Measurements from ENCODE around the gene SMARCC2.

Gene SMARCC2

DNA sequence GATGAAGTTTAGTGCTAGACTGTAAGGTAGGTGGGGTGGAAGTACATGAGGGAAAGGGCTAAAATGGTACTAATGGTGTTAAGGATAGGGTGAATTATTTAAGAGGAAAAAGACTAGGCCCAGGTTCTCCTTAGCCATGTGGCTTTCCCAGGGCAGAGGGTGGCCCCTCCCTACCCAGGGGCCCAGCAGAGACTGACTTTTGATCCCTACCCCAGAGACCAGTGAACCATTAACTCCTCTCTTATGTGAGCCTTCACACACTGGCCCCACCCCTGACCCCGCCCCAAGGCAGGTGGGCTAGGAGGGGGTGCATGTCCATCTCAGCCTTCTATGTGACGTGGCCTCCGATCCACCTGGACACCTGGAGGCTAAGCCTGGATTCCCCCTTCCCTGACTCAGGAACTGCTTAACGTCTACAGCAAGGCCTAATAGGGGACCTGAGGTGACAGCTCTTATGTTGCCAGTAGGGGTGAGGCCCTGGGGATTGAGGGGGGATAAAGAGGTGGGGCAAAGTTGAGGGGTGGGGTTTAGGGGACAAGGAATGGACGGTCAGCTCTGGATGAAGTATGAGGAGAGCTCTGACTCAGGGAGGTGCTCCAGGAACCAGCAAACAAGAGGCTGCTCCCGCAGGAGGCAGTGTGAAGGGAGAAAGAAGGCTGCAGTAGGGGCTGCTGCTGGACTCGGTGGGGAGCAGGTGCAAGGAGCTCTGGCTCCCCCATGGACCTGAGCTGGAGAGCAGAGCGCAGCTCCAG lies 41.3 kb upstream of the SMARCC2 start:
- no peak for DNase-seq (ENCODE audit: extremely low spot score)
- POLR2A ChIA-PET, result interaction anchor here (0.6 to 1.2 kb wide), 2 partner anchors 9 to 16 kb away, joined by 3 read pairs; partner anchors contain the start of gene RNF41
- CTCF ChIA-PET, result interaction anchor here (1.3 to 4.5 kb wide), 3 partner anchors 8 to 41 kb away, joined by 3 to 24 read pairs (median 4); partner anchors contain the start of genes ANKRD52, RNF41 and SMARCC2
- TF ChIP-seq, protein P1, sequence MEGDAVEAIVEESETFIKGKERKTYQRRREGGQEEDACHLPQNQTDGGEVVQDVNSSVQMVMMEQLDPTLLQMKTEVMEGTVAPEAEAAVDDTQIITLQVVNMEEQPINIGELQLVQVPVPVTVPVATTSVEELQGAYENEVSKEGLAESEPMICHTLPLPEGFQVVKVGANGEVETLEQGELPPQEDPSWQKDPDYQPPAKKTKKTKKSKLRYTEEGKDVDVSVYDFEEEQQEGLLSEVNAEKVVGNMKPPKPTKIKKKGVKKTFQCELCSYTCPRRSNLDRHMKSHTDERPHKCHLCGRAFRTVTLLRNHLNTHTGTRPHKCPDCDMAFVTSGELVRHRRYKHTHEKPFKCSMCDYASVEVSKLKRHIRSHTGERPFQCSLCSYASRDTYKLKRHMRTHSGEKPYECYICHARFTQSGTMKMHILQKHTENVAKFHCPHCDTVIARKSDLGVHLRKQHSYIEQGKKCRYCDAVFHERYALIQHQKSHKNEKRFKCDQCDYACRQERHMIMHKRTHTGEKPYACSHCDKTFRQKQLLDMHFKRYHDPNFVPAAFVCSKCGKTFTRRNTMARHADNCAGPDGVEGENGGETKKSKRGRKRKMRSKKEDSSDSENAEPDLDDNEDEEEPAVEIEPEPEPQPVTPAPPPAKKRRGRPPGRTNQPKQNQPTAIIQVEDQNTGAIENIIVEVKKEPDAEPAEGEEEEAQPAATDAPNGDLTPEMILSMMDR (IDR thresholded peaks at IDR 0.05; ENCODE audit: control extremely low read depth, extremely low read depth, low read depth, missing control alignments), result no peak

DNA sequence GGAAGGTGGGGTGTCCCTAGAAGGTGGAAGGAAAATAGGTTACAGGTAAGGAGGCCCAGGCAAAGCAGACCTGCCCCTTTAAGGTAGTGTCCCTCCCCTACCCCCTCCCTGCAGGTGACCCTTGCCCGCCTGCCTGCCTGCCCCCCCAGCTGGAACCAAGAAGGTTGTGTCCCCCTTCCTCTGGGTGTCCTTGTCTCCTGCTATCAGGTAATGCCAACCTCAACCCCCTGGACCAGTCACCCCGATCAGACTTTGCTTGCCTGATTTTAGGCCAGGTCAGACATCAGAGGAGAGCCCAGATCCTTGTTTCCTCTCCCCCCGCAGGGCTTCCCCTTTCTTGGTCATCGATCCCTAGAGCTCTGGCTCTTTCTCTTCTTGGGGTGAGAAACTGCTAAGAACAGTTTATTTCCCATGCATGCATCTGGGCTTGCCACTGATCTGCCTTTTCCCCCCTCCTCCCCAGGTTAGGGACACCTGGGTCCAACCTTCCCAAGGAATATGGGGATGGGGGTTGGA lies 40.7 kb upstream of the SMARCC2 start, which contains the start of gene SLC39A5:
SLC39A5 (plus strand) TSS at position 136 of the 516 bp plus-strand sequence. CDS start 1,224 bp downstream, outside the sequence.
- CTCF ChIA-PET, result interaction anchor here (1.3 kb wide), 1 partner anchor 28 kb away, joined by 3 read pairs; the partner anchor contains the start of gene ANKRD52
- TF ChIP-seq, protein P1 (IDR thresholded peaks at IDR 0.05; ENCODE audit: control extremely low read depth, extremely low read depth, low read depth, missing control alignments), result no peak
- POLR2A ChIA-PET, result interaction anchor here (0.6 to 1.2 kb wide), 2 partner anchors 8 to 16 kb away, joined by 3 read pairs; partner anchors contain the start of gene RNF41
- DNase-seq (ENCODE audit: extremely low spot score), result no peak

DNA sequence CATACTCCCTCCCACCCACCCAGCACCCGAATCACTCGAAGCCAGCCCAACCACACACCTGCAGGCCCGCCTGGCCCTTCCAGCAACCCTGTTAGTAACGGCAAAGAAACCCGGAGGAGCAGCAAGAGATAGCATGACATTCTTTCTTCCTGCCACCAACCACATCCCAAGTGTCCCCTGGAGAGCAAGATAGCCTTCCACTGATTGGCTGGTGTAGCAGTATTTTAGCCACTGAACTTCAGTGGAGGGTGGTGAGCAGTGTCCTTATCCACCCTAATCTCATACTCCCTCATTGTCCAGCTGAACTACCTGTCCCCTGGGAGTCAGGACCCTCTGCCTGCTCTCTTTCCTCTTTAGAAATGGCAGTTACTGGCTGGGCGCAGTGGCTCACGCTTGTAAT lies 39.8 kb upstream of the SMARCC2 start:
- POLR2A ChIA-PET, result no interaction called here

DNA sequence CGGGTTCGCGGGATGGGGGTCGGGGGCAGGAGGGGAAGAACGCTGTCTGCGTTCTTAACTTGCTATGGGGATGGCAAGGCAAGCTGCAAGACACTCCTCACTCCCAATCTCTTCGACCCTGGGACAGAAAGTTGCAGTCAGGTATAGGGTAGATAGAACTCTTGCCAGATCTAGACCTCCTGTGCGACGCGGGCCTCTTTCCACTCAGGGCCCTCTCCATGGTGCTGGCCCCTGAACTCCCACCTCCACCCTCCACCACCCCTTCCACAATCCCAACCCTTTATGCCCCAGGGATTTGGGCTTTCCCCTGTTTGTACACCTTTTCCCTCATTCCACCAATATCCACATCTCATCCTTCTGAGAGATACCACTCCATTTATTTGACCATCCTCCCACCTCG lies 35.7 kb upstream of the SMARCC2 start:
- DNase-seq (ENCODE audit: extremely low spot score), result no peak

More for the DNA sequence above, 39.8 kb upstream of the SMARCC2 start:
- TF ChIP-seq, protein P1 (IDR thresholded peaks at IDR 0.05; ENCODE audit: control extremely low read depth, extremely low read depth, low read depth, missing control alignments), result no peak
- CTCF ChIA-PET, result interaction anchor here (2.6 kb wide), 1 partner anchor 39 kb away, joined by 10 read pairs; the partner anchor contains the start of gene SMARCC2
- DNase-seq (ENCODE audit: extremely low spot score), result no peak

DNA sequence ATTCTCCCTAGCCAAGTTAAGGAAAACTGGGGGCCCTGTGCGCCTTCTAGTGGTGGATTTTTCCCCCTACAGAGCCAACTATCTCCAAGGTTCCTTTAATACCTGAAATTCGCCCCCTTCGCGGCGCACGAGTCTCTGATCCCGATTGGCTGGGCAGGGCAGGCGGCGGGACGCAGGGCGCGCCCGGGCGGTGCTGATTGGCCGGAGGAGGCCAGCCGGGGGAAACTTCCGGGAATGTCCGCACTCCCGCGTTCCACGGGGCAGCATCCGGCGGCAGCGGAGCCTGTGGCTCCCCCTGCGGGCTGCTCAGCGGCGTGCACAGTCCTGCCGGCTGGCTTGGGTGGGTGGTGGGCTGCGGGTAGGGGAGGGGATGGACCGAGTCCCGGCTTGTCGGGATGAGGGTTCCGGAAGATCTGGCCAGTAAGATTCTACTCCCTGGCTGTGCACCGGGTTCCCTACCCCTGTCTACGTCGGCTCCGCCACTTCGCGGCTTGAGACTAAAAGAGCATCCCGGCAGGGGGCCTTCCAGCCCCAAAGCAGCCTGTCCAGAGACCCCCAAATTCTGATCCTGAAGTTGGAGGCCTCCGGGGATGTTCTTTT lies 34.9 kb upstream of the SMARCC2 start, which contains the start of gene NABP2:
NABP2 (plus strand) TSS at position 241 of the 600 bp plus-strand sequence. CDS start 515 bp downstream, outside the sequence.
- TF ChIP-seq, protein P1 (IDR thresholded peaks at IDR 0.05; ENCODE audit: control extremely low read depth, extremely low read depth, low read depth, missing control alignments), result peak; percentile 90
- ChIA-PET POLR2A (no interaction called here), CTCF (interaction anchor here (2.1 to 2.9 kb wide), 3 partner anchors 17 to 104 kb away, joined by 7 to 34 read pairs (median 9); partner anchors contain the start of gene SMARCC2)
- peak; percentile 99 for DNase-seq (ENCODE audit: extremely low spot score)

More for the DNA sequence above, 35.7 kb upstream of the SMARCC2 start:
- TF ChIP-seq, protein P1 (IDR thresholded peaks at IDR 0.05; ENCODE audit: control extremely low read depth, extremely low read depth, low read depth, missing control alignments), result no peak
- ChIA-PET CTCF (interaction anchor here (1.1 to 2.1 kb wide), 4 partner anchors 18 to 35 kb away, joined by 3 to 7 read pairs (median 6); partner anchors contain the start of genes ANKRD52 and SMARCC2), POLR2A (no interaction called here)

DNA sequence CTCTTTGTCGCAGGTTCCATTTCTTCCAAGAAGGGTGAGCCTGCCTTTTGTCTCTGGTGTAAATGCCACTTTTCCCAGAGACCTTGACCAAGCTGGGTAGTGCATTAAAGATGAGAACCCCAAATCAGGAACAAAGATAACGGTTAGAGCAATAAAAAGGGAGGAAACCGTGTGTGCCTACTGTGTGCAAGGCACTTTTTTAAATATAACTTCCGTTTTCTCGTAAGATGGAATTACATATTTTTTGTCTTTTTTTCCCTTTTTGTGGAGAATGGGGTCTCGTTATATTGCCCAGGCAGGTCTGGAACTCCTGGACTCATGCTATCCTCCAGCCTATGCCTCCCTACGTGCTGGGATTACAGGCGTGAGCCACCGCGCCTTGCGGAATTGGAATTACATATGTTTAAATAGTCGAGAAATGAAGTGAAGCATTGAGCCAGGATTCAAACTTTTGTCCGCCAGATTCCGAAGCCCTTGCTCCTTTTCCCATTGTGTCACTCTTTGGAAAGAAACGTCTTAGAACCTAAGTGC lies 34.4 kb upstream of the SMARCC2 start:
- CTCF ChIA-PET, result interaction anchor here (1.7 to 3.9 kb wide), 10 partner anchors 9 to 485 kb away, joined by 3 to 44 read pairs (median 14); partner anchors contain the start of genes SMARCC2, TIMELESS and ZC3H10
- no peak for DNase-seq (ENCODE audit: extremely low spot score)
- TF ChIP-seq, protein P1 (IDR thresholded peaks at IDR 0.05; ENCODE audit: control extremely low read depth, extremely low read depth, low read depth, missing control alignments), result no peak
- POLR2A ChIA-PET, result no interaction called here

Data from GM10248 (cell line).